Measurements from ENCODE around the gene DLGAP1. TPM values are rescaled to one million over a fixed set of nuclear protein-coding genes. Genes with fewer than 3 reads are reported as not detected.

DLGAP1 gene
- total RNA-seq, 3 donors from 2014 or later: 0.96 to 17.6 (median 5.2) TPM

GRCh38 chr18:3692691-3693090, 762.4 kb downstream of the DLGAP1 start:
- Histone ChIP-seq H3K4me1 (no peaks in the 10 kb centered on the region), H3K4me3 (no peak overlapping the region), H3K9me3 (peaks cover 0 to 7% of the 10 kb centered on the region in 2 donors), H3K27me3 (no peaks in the 10 kb centered on the region), H3K27ac (no peak overlapping the region), H3K36me3 (no peaks in the 10 kb centered on the region)
- intact Hi-C loops (cut with DNase I; ENCODE audit: low total_unique reads): no loop called here
- DNase-seq (ENCODE audit: low spot score in 2 of 2): no peak
- TF ChIP-seq POLR2A (IDR thresholded peaks at IDR 0.05): no peak
- TF ChIP-seq CTCF (IDR thresholded peaks at IDR 0.05): no peak
- TF ChIP-seq POLR2AphosphoS5 (IDR thresholded peaks at IDR 0.05): no peak

GRCh38 chr18:3692113-3692621, 762.9 kb downstream of the DLGAP1 start:
- Histone ChIP-seq H3K4me1 (no peaks in the 10 kb centered on the region), H3K9me3 (peaks cover 0 to 7% of the 10 kb centered on the region in 2 donors), H3K4me3 (no peak overlapping the region), H3K27me3 (no peaks in the 10 kb centered on the region), H3K36me3 (no peaks in the 10 kb centered on the region), H3K27ac (no peak overlapping the region)
- TF ChIP-seq POLR2AphosphoS5 (IDR thresholded peaks at IDR 0.05): no peak
- TF ChIP-seq POLR2A (IDR thresholded peaks at IDR 0.05): no peak
- no peak for TF ChIP-seq CTCF (IDR thresholded peaks at IDR 0.05)
- intact Hi-C loops (cut with DNase I; ENCODE audit: low total_unique reads): no loop called here
- DNase-seq (ENCODE audit: low spot score in 2 of 2): no peak

- Histone ChIP-seq H3K4me3 (no peak overlapping the region), H3K9me3 (peaks cover 0 to 7% of the 10 kb centered on the region in 2 donors), H3K27ac (no peak overlapping the region), H3K4me1 (no peaks in the 10 kb centered on the region), H3K36me3 (no peaks in the 10 kb centered on the region), H3K27me3 (no peaks in the 10 kb centered on the region)
- DNase-seq (ENCODE audit: low spot score in 2 of 2): no peak
- TF ChIP-seq POLR2AphosphoS5 (IDR thresholded peaks at IDR 0.05) (no peak), POLR2A (IDR thresholded peaks at IDR 0.05) (no peak), CTCF (IDR thresholded peaks at IDR 0.05) (no peak)
- intact Hi-C loops (cut with DNase I; ENCODE audit: low total_unique reads): no loop called here
These were observed 763.4 kb downstream of the DLGAP1 start for GRCh38 chr18:3691705-3692104.

GRCh38 chr18:3690764-3691066, 764.4 kb downstream of the DLGAP1 start:
- no peak for DNase-seq (ENCODE audit: low spot score in 2 of 2)
- intact Hi-C loops (cut with DNase I; ENCODE audit: low total_unique reads): no loop called here
- H3K9me3 ChIP-seq: peaks cover 0 to 7% of the 10 kb centered on the region in 2 donors
- H3K36me3 ChIP-seq: no peaks in the 10 kb centered on the region
- H3K4me3 ChIP-seq: no peak overlapping the region
- H3K27me3 ChIP-seq: no peaks in the 10 kb centered on the region
- TF ChIP-seq POLR2AphosphoS5 (IDR thresholded peaks at IDR 0.05) (no peak), CTCF (IDR thresholded peaks at IDR 0.05) (no peak), POLR2A (IDR thresholded peaks at IDR 0.05) (no peak)
- H3K4me1 ChIP-seq: no peaks in the 10 kb centered on the region
- H3K27ac ChIP-seq: no peak overlapping the region

GRCh38 chr18:3689986-3690763, 764.9 kb downstream of the DLGAP1 start:
- no peaks in the 10 kb centered on the region for H3K27me3 ChIP-seq
- DNase-seq (ENCODE audit: low spot score in 2 of 2): no peak
- H3K36me3 ChIP-seq: no peaks in the 10 kb centered on the region
- peaks cover 0 to 3% of the 10 kb centered on the region in 2 donors for H3K9me3 ChIP-seq
- no peaks in the 10 kb centered on the region for H3K4me1 ChIP-seq
- no peak overlapping the region for H3K4me3 ChIP-seq
- H3K27ac ChIP-seq: no peak overlapping the region
- intact Hi-C loops (cut with DNase I; ENCODE audit: low total_unique reads): no loop called here
- TF ChIP-seq POLR2A (IDR thresholded peaks at IDR 0.05): no peak
- TF ChIP-seq POLR2AphosphoS5 (IDR thresholded peaks at IDR 0.05): no peak
- TF ChIP-seq CTCF (IDR thresholded peaks at IDR 0.05): no peak

Data from breast epithelium (tissue), 4 donors.